ENCODE data around the gene PCDHGA12.

DNA sequence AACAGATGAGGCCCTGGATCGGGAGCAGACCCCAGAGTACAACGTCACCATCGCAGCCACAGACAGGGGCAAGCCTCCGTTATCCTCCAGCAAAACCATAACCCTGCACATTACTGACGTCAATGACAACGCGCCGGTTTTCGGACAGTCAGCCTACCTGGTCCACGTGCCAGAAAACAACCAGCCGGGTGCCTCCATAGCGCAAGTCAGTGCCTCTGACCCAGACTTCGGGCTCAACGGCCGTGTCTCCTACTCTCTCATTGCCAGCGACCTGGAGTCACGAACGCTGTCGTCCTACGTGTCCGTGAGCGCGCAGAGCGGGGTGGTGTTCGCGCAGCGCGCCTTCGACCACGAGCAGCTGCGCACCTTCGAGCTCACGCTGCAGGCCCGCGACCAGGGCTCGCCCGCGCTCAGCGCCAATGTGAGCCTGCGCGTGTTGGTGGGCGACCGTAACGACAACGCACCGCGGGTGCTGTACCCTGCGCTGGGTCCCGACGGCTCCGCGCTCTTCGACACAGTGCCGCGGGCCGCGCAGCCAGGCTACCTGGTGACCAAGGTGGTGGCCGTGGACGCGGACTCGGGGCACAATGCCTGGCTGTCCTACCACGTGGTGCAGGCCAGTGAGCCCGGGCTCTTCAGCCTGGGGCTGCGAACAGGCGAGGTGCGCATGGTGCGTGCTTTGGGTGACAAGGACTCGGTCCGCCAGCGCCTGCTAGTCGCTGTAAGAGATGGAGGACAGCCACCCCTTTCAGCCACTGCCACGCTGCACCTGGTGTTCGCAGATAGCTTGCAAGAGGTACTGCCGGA lies 11.0 kb upstream of the PCDHGA12 start:
- TF ChIP-seq, protein P1, sequence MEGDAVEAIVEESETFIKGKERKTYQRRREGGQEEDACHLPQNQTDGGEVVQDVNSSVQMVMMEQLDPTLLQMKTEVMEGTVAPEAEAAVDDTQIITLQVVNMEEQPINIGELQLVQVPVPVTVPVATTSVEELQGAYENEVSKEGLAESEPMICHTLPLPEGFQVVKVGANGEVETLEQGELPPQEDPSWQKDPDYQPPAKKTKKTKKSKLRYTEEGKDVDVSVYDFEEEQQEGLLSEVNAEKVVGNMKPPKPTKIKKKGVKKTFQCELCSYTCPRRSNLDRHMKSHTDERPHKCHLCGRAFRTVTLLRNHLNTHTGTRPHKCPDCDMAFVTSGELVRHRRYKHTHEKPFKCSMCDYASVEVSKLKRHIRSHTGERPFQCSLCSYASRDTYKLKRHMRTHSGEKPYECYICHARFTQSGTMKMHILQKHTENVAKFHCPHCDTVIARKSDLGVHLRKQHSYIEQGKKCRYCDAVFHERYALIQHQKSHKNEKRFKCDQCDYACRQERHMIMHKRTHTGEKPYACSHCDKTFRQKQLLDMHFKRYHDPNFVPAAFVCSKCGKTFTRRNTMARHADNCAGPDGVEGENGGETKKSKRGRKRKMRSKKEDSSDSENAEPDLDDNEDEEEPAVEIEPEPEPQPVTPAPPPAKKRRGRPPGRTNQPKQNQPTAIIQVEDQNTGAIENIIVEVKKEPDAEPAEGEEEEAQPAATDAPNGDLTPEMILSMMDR (IDR thresholded peaks at IDR 0.05) = no peak
- no peak for TF ChIP-seq POLR2AphosphoS5 (IDR thresholded peaks at IDR 0.05; ENCODE audit: insufficient read depth in 1 of 2, low read depth in 1 of 2)
